NT2/D1 (cell line): ENCODE measurements around the gene ADCY7.
A peak's percentile ranks its signal among the peaks of the same experiment; 100 is the strongest.

Experiments used
- DNase-seq: peaks from one replicate; pipeline ENCODE4 v3.0.0-alpha.2; 2011; ENCODE audit warnings: low read depth, low spot score
- H3K27me3 ChIP-seq: 2 replicates; pipeline ENCODE4 v1.6.0; 2011; ENCODE audit warnings: mild to moderate bottlenecking; ENCODE audit not compliant: insufficient read length, insufficient read depth
- H3K36me3 ChIP-seq: 2 replicates; pipeline ENCODE4 v1.6.1; 2011; ENCODE audit warnings: mild to moderate bottlenecking, low read length, mixed read lengths; ENCODE audit not compliant: insufficient read depth, insufficient read length
- H3K4me1 ChIP-seq: 2 replicates; pipeline ENCODE4 v1.5.1; 2011; ENCODE audit not compliant: insufficient read depth, insufficient read length
- H3K4me3 ChIP-seq: 2 replicates; pipeline ENCODE4 v1.5.1; 2011; ENCODE audit warnings: low read depth; ENCODE audit not compliant: insufficient read length
- H3K9ac ChIP-seq: 2 replicates; pipeline ENCODE4 v1.6.0; 2011; ENCODE audit warnings: low read depth; ENCODE audit not compliant: insufficient read length
- H3K9me3 ChIP-seq: 2 replicates; pipeline ENCODE4 v1.5.1; 2011; ENCODE audit warnings: mild to moderate bottlenecking, low read length; ENCODE audit not compliant: insufficient read depth
- SUZ12 ChIP-seq: IDR thresholded peaks from 2 replicates; pipeline ENCODE4 v1.6.1; 2011; ENCODE audit not compliant: insufficient read length, insufficient read depth; ENCODE audit errors: extremely low read depth
- YY1 ChIP-seq: IDR thresholded peaks from 2 replicates; pipeline ENCODE4 v1.6.1; 2011; ENCODE audit not compliant: insufficient read length, insufficient read depth
- ZNF274 ChIP-seq: IDR thresholded peaks from 2 replicates; pipeline ENCODE4 v1.6.1; 2011; ENCODE audit warnings: mild to moderate bottlenecking, low read depth, low read length

ADCY7 gene

GRCh38 chr16:50274326-50275097 lies 8.2 kb downstream of the ADCY7 start:
- H3K27me3 ChIP-seq = no peaks in the 10 kb centered on the region
- H3K9ac ChIP-seq = no peak overlapping the region
- DNase-seq = no peak
- H3K4me1 ChIP-seq = peaks cover 24% of the 10 kb centered on the region
- H3K36me3 ChIP-seq = peaks cover 21% of the 10 kb centered on the region
- no peak overlapping the region for H3K4me3 ChIP-seq
- H3K9me3 ChIP-seq = no peaks in the 10 kb centered on the region
- TF ChIP-seq SUZ12 = no peak
- no peak for TF ChIP-seq ZNF274
- no peak for TF ChIP-seq YY1

- Histone ChIP-seq H3K4me3 (no peak overlapping the region), H3K27me3 (no peaks in the 10 kb centered on the region), H3K9me3 (no peaks in the 10 kb centered on the region), H3K36me3 (peaks cover 18% of the 10 kb centered on the region), H3K4me1 (peaks cover 27% of the 10 kb centered on the region), H3K9ac (no peak overlapping the region)
- DNase-seq = no peak
- TF ChIP-seq ZNF274 (no peak), SUZ12 (no peak), YY1 (no peak)
Observed at GRCh38 chr16:50275098-50275415, 8.7 kb downstream of the ADCY7 start.

- Histone ChIP-seq H3K4me1 (peaks cover 27% of the 10 kb centered on the region), H3K9ac (peak overlapping the region; percentile 36), H3K9me3 (no peaks in the 10 kb centered on the region), H3K4me3 (no peak overlapping the region), H3K27me3 (no peaks in the 10 kb centered on the region), H3K36me3 (peaks cover 12% of the 10 kb centered on the region)
- no peak for DNase-seq
- TF ChIP-seq SUZ12 (no peak), ZNF274 (no peak), YY1 (no peak)
Observed at GRCh38 chr16:50275428-50276325, 9.3 kb downstream of the ADCY7 start.

- H3K9ac ChIP-seq = no peak overlapping the region
Observed at GRCh38 chr16:50276326-50276640, 9.9 kb downstream of the ADCY7 start.

GRCh38 chr16:50276801-50277555 lies 10.6 kb downstream of the ADCY7 start:
- peaks cover 28% of the 10 kb centered on the region for H3K4me1 ChIP-seq
- no peaks in the 10 kb centered on the region for H3K27me3 ChIP-seq
- TF ChIP-seq YY1 (no peak), ZNF274 (no peak), SUZ12 (no peak)
- no peak overlapping the region for H3K4me3 ChIP-seq
- no peaks in the 10 kb centered on the region for H3K9me3 ChIP-seq
- no peak for DNase-seq
- H3K9ac ChIP-seq = no peak overlapping the region
- H3K36me3 ChIP-seq = peaks cover 7% of the 10 kb centered on the region

More at GRCh38 chr16:50276326-50276640, 9.9 kb downstream of the ADCY7 start:
- TF ChIP-seq ZNF274 (no peak), YY1 (no peak), SUZ12 (no peak)
- H3K27me3 ChIP-seq = no peaks in the 10 kb centered on the region
- H3K36me3 ChIP-seq = peaks cover 10% of the 10 kb centered on the region
- no peak for DNase-seq
- peaks cover 29% of the 10 kb centered on the region for H3K4me1 ChIP-seq
- no peak overlapping the region for H3K4me3 ChIP-seq
- no peaks in the 10 kb centered on the region for H3K9me3 ChIP-seq

GRCh38 chr16:50278251-50278650 lies 11.9 kb downstream of the ADCY7 start:
- TF ChIP-seq ZNF274 (no peak), YY1 (no peak), SUZ12 (no peak)
- no peaks in the 10 kb centered on the region for H3K9me3 ChIP-seq
- H3K36me3 ChIP-seq = peaks cover 2% of the 10 kb centered on the region
- no peaks in the 10 kb centered on the region for H3K27me3 ChIP-seq
- H3K4me3 ChIP-seq = no peak overlapping the region
- H3K9ac ChIP-seq = no peak overlapping the region
- peaks cover 20% of the 10 kb centered on the region for H3K4me1 ChIP-seq
- no peak for DNase-seq
